OCI-LY7 (cell line): ENCODE measurements around the gene TMPO. TPM values are rescaled to one million over a fixed set of nuclear protein-coding genes. Genes with fewer than 3 reads are reported as not detected.

Experiments
- BruUV-seq: library from RNA; stranded (reverse); fragments of 400-500 nt; replicated peaks from 2 replicates; lab custom pipeline; 2021; lab: Mats Ljungman, UMichigan
- CTCF ChIA-PET: fragments of 300-600 bp; sonication (Branson Sonifier 250); formaldehyde crosslinking; loops from one replicate; lab custom pipeline; 2022; ENCODE audit warnings: antibody characterized with exemption; ENCODE audit not compliant: unreplicated experiment; lab: Charles Lee
- POLR2A ChIA-PET: fragments of 300-600 bp; sonication (Branson Sonifier 250); formaldehyde crosslinking; loops from one replicate; lab custom pipeline; 2022; ENCODE audit warnings: antibody characterized with exemption; lab: Charles Lee
- DNase-seq: peaks from one replicate; pipeline ENCODE4 v3.0.0-alpha.2; 2015; ENCODE audit warnings: low spot score
- H2AFZ ChIP-seq: fragments of 200-600 bp; sonication (generic), shearing (Covaris generic); 2 replicates; pipeline ENCODE4 v1.6.1; 2014; ENCODE audit warnings: mild to moderate bottlenecking, antibody characterized with exemption, low read length, moderate library complexity
- H3K27ac ChIP-seq: fragments of 200-600 bp; sonication (generic); 2 replicates; pipeline ENCODE4 v1.5.1; 2014; ENCODE audit warnings: mixed run types, low read depth, mild to moderate bottlenecking, moderate library complexity, low read length, inconsistent platforms; ENCODE audit not compliant: poor library complexity, severe bottlenecking
- H3K36me3 ChIP-seq: fragments of 200-600 bp; sonication (generic); 2 replicates; pipeline ENCODE4 v1.6.1; 2014; ENCODE audit warnings: mild to moderate bottlenecking, antibody characterized with exemption, low read length, moderate library complexity, mixed read lengths; ENCODE audit not compliant: insufficient read depth
- H3K4me1 ChIP-seq: fragments of 200-600 bp; sonication (generic); 2 replicates; pipeline ENCODE4 v1.5.1; 2014; ENCODE audit warnings: mild to moderate bottlenecking, low read length; ENCODE audit not compliant: insufficient read depth, poor library complexity, severe bottlenecking
- H3K4me2 ChIP-seq: fragments of 200-600 bp; sonication (generic); 2 replicates; pipeline ENCODE4 v1.6.1; 2014; ENCODE audit warnings: mild to moderate bottlenecking, low read length
- H3K4me3 ChIP-seq: fragments of 200-600 bp; sonication (generic); 2 replicates; pipeline ENCODE4 v1.5.1; 2014; ENCODE audit warnings: mild to moderate bottlenecking, low read depth, low read length; ENCODE audit not compliant: poor library complexity, severe bottlenecking
- H3K79me2 ChIP-seq: fragments of 200-600 bp; sonication (generic); 2 replicates; pipeline ENCODE4 v1.6.1; 2016; ENCODE audit warnings: low read depth, mild to moderate bottlenecking, low read length, moderate library complexity, mixed read lengths; ENCODE audit not compliant: insufficient read depth
- H3K9me2 ChIP-seq: fragments of 200-600 bp; sonication (generic); 2 replicates; pipeline ENCODE4 v1.6.1; 2016; ENCODE audit warnings: mild to moderate bottlenecking, low read length, mixed read lengths; ENCODE audit not compliant: insufficient read depth
- H3K9me3 ChIP-seq: fragments of 200-600 bp; sonication (generic); 2 replicates; pipeline ENCODE4 v1.6.1; 2014; ENCODE audit warnings: mild to moderate bottlenecking, mixed run types, low read length, mixed read lengths
- H4K20me1 ChIP-seq: fragments of 200-600 bp; sonication (generic); 2 replicates; pipeline ENCODE4 v1.6.1; 2014; ENCODE audit warnings: mild to moderate bottlenecking, antibody characterized with exemption, low read length, moderate library complexity, mixed read lengths; ENCODE audit not compliant: insufficient read depth
- EZH2phosphoT487 ChIP-seq: fragments of 200-600 bp; sonication (generic); IDR thresholded peaks from 2 replicates; pipeline ENCODE4 v1.6.1; 2018; ENCODE audit warnings: low read depth, borderline replicate concordance, mild to moderate bottlenecking, mixed run types, antibody characterized with exemption, low read length, moderate library complexity, mixed read lengths
- intact Hi-C: fragments of 100-400 bp; cut with micrococcal nuclease; formaldehyde crosslinking; loops from one replicate; pipeline ENCODE4 v1.10.0; 2022; ENCODE audit not compliant: unreplicated experiment
- total RNA-seq, 2 experiments: library from RNA; depleted of rRNA in 1 of 2; stranded (reverse); fragments of >200 nt in 1 of 2; shearing (Covaris generic) in 1 of 2; gene quantifications; 2 replicates each; pipeline ENCODE4 v1.2.3, GENCODE V29; 2014 to 2022
- TF ChIP-seq, protein P1 (sequence below): fragments of 200-600 bp; sonication (generic); conservative IDR thresholded peaks from 2 replicates; pipeline ENCODE4 v1.5.1; 2014; ENCODE audit warnings: mild to moderate bottlenecking, antibody characterized with exemption, low read length, moderate library complexity, mixed read lengths

TMPO gene
- total RNA-seq, 2 experiments from 2014 or later = 389 to 402 TPM

DNA sequence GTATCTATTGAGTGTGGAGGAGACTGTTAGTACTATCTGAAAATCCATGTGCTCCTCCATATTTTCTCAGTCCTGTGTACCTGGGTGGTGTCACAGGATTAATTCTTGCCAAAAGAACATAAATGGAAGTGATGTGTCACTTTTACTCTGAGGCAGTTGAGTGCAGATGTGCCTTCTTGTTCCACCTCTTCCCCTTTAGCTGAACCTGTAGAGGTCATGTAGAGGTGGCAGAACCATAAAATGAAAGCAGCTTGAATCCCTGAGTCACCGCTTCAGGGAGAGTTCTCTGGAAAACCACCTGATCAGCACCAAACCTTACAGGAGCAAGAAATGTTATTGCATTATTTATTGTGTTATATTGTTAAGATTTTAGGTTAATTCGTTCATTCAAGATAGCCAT is 63.4 kb downstream of the TMPO start:
- H3K4me2 ChIP-seq = no peak overlapping the region
- no peaks in the 10 kb centered on the region for H3K36me3 ChIP-seq
- H2AFZ ChIP-seq = no peak overlapping the region
- H4K20me1 ChIP-seq = no peaks in the 10 kb centered on the region
- H3K79me2 ChIP-seq = no peaks in the 10 kb centered on the region
- BruUV-seq = no TSS peak
- no peak overlapping the region for H3K27ac ChIP-seq
- DNase-seq = no peak
- H3K4me3 ChIP-seq = no peak overlapping the region
- ChIA-PET POLR2A (no interaction called here), CTCF (no interaction called here)
- TF ChIP-seq, protein P1, sequence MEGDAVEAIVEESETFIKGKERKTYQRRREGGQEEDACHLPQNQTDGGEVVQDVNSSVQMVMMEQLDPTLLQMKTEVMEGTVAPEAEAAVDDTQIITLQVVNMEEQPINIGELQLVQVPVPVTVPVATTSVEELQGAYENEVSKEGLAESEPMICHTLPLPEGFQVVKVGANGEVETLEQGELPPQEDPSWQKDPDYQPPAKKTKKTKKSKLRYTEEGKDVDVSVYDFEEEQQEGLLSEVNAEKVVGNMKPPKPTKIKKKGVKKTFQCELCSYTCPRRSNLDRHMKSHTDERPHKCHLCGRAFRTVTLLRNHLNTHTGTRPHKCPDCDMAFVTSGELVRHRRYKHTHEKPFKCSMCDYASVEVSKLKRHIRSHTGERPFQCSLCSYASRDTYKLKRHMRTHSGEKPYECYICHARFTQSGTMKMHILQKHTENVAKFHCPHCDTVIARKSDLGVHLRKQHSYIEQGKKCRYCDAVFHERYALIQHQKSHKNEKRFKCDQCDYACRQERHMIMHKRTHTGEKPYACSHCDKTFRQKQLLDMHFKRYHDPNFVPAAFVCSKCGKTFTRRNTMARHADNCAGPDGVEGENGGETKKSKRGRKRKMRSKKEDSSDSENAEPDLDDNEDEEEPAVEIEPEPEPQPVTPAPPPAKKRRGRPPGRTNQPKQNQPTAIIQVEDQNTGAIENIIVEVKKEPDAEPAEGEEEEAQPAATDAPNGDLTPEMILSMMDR = no peak
- TF ChIP-seq EZH2phosphoT487 = no peak
- no peaks in the 10 kb centered on the region for H3K4me1 ChIP-seq
- no peaks in the 10 kb centered on the region for H3K9me3 ChIP-seq
- no peaks in the 10 kb centered on the region for H3K9me2 ChIP-seq
- intact Hi-C loops = no loop called here

DNA sequence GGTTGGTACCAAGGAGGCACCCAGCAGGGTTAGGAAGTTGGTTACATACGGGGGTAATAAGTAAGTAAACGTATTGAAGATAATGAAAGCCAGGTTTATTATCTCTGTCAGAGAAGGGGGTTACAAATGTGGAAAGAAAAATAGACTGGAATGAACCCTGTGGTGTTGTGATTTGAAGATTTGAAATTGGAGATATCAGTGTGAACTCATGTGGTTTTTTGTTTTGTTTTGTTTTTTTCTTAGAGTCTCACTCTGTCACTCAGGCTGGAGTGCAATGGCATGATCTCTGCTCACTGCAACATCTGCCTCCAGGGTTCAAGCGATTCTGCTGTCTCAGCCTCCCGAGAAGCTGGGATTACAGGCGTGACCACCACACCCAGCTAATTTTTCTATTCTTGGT is 64.0 kb downstream of the TMPO start:
- Histone ChIP-seq H3K27ac (no peak overlapping the region), H2AFZ (no peak overlapping the region), H3K4me2 (no peak overlapping the region), H3K79me2 (no peaks in the 10 kb centered on the region), H4K20me1 (no peaks in the 10 kb centered on the region), H3K9me2 (no peaks in the 10 kb centered on the region), H3K4me1 (no peaks in the 10 kb centered on the region), H3K36me3 (no peaks in the 10 kb centered on the region), H3K4me3 (no peak overlapping the region), H3K9me3 (no peaks in the 10 kb centered on the region)
- POLR2A ChIA-PET = no interaction called here
- CTCF ChIA-PET = no interaction called here
- no peak for DNase-seq
- no TSS peak for BruUV-seq
- TF ChIP-seq, protein P1 = no peak
- no peak for TF ChIP-seq EZH2phosphoT487
- intact Hi-C loops = no loop called here

DNA sequence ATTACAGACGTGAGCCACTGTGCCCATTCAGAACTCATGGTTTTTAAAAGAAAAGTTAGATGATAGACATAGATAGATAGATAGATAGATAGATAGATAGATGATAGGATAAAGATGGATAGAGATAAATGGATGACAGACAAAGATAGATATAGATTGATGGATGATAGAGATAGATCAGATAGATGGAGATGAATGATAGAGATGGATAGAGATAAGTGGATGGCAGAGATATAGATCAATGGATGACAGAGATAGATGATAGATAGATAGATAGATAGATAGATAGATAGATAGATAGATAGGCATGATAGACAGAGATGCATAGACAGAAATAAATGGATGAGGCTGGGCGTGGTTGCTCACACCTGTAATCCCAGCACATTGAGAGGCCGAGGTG is 64.4 kb downstream of the TMPO start:
- H3K9me2 ChIP-seq = no peaks in the 10 kb centered on the region
- no peaks in the 10 kb centered on the region for H3K36me3 ChIP-seq
- DNase-seq = no peak
- no peak overlapping the region for H2AFZ ChIP-seq
- H3K4me1 ChIP-seq = no peaks in the 10 kb centered on the region
- TF ChIP-seq, protein P1 = no peak
- no peak for TF ChIP-seq EZH2phosphoT487
- no TSS peak for BruUV-seq
- no peak overlapping the region for H3K4me3 ChIP-seq
- no peaks in the 10 kb centered on the region for H3K9me3 ChIP-seq
- H3K4me2 ChIP-seq = no peak overlapping the region
- POLR2A ChIA-PET = no interaction called here
- no peak overlapping the region for H3K27ac ChIP-seq
- intact Hi-C loops = no loop called here
- no peaks in the 10 kb centered on the region for H3K79me2 ChIP-seq
- CTCF ChIA-PET = no interaction called here
- no peaks in the 10 kb centered on the region for H4K20me1 ChIP-seq
